HEK293T (cell line): ENCODE results near the gene SNX7.

ENCODE experiments used
- CTCF ChIA-PET: fragments of 350-600 bp; formaldehyde crosslinking; extraction: SDS; loops from one replicate; lab custom pipeline; 2021; ENCODE audit warnings: antibody characterized with exemption, inconsistent platforms; lab: Yijun Ruan, JAX
- POLR2A ChIA-PET: fragments of 350-600 bp; formaldehyde crosslinking; extraction: SDS; loops from one replicate; lab custom pipeline; 2020; ENCODE audit warnings: antibody characterized with exemption, inconsistent platforms; lab: Yijun Ruan, JAX
- DNase-seq: peaks from one replicate; pipeline ENCODE4 v3.0.0; 2012; ENCODE audit warnings: mixed read lengths; ENCODE audit errors: extremely low spot score
- ARNT ChIP-seq: fragments of 450-650 bp; IDR thresholded peaks from 2 replicates; pipeline ENCODE4 v1.6.1; 2017; ENCODE audit warnings: mild to moderate bottlenecking
- BHLHE40 ChIP-seq: fragments of 450-650 bp; IDR thresholded peaks from 2 replicates; pipeline ENCODE4 v1.6.1; 2016; ENCODE audit warnings: mild to moderate bottlenecking, moderate library complexity, borderline replicate concordance
- CTBP1 ChIP-seq: fragments of 450-650 bp; IDR thresholded peaks from 2 replicates; pipeline ENCODE4 v1.6.1; 2016; ENCODE audit warnings: borderline replicate concordance
- ELF4 ChIP-seq: fragments of 450-650 bp; IDR thresholded peaks from 2 replicates; pipeline ENCODE4 v1.6.1; 2017; ENCODE audit warnings: antibody characterized with exemption
- FOXA1 ChIP-seq: fragments of 450-650 bp; IDR thresholded peaks from 2 replicates; pipeline ENCODE4 v1.6.1; 2016; ENCODE audit warnings: mild to moderate bottlenecking
- FOXK2 ChIP-seq: fragments of 450-650 bp; IDR thresholded peaks from 2 replicates; pipeline ENCODE4 v1.6.1; 2016; ENCODE audit warnings: mild to moderate bottlenecking
- FOXM1 ChIP-seq: fragments of 450-650 bp; IDR thresholded peaks from 2 replicates; pipeline ENCODE4 v1.6.1; 2017; ENCODE audit warnings: mild to moderate bottlenecking, borderline replicate concordance
- HDGF ChIP-seq: fragments of 450-650 bp; IDR thresholded peaks from 2 replicates; pipeline ENCODE4 v1.6.1; 2017; ENCODE audit warnings: antibody characterized with exemption, borderline replicate concordance
- L3MBTL2 ChIP-seq: fragments of 450-650 bp; conservative IDR thresholded peaks from 2 replicates; pipeline ENCODE4 v1.6.1; 2016; ENCODE audit warnings: mild to moderate bottlenecking
- LEF1 ChIP-seq: fragments of 450-650 bp; IDR thresholded peaks from 2 replicates; pipeline ENCODE4 v1.6.1; 2017; ENCODE audit warnings: mild to moderate bottlenecking, borderline replicate concordance
- NFRKB ChIP-seq: fragments of 450-650 bp; IDR thresholded peaks from 2 replicates; pipeline ENCODE4 v1.6.1; 2016; ENCODE audit warnings: mild to moderate bottlenecking, moderate library complexity
- SP1 ChIP-seq: fragments of 450-650 bp; IDR thresholded peaks from 2 replicates; pipeline ENCODE4 v1.6.1; 2017
- SUZ12 ChIP-seq: fragments of 450-650 bp; IDR thresholded peaks from 2 replicates; pipeline ENCODE4 v1.6.1; 2016; ENCODE audit warnings: mild to moderate bottlenecking
- TARDBP ChIP-seq: fragments of 450-650 bp; IDR thresholded peaks from 2 replicates; pipeline ENCODE4 v1.6.1; 2016
- ZNF384 ChIP-seq: fragments of 450-650 bp; IDR thresholded peaks from 2 replicates; pipeline ENCODE4 v1.6.1; 2016
- TF ChIP-seq, protein P1 (sequence below): fragments of 450-650 bp; IDR thresholded peaks from 2 replicates; pipeline ENCODE4 v1.6.1; 2016

The SNX7 gene

DNA sequence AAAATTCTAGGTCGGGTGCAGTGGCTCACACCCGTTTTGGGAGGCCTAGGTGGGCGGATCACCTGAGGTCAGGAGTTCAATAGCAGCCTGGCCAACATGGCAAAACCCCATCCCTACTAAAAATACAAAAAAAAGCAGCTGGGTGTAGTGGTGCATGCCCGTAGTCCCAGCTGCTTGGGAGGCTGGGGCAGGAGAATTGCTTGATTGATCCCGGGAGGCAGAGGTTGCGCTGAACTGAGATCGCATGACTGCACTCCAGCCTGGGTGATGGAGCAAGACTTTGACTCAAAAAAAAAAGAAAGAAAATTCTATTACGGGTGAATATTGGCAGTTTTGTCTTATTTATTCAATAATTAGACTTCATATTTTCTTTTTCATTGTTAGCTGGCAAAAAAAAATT is 62.1 kb downstream of the SNX7 start:
- ChIA-PET POLR2A (no interaction called here), CTCF (no interaction called here)
- TF ChIP-seq NFRKB (no peak), ARNT (no peak), L3MBTL2 (no peak), ZNF384 (no peak), TARDBP (no peak), CTBP1 (no peak), BHLHE40 (no peak), SP1 (no peak)
- no peak for DNase-seq

DNA sequence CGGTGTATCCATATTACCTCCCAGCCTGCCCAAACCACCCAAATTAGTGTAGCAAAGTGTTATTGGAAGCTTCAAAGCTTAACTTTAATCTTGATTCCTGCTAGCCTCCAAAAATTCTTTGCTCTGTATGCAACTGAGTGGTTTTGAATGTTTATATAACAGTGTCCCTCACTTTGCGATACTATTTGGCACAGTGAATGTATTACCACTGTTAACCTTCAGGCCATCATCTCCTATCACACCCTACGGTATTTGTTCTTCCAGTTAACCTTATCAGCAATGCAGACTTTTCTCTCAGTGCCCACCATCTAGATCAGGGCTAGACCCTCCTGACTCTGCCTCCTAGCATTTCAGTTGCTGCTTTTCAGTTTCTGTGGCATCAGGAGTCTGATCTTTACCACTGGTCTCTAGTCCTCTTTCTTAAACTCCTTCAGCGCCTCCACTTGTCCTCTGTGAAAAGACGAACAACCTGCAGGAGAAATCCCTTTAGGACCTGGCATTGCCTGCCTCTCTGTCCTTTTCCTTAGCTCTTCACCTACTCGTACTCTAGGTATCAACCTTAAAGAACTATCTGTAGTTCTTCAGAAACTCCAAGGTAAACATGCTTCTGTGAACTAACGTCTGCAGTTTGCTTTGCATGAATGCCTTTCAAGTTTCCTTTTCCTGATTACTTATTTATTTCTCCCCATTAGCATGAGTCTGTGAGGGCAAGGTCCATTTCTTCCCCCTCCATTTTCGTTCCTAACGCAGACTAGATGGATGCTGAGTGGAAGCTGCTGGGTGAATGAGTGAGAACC is 71.7 kb downstream of the SNX7 start:
- TF ChIP-seq TARDBP (no peak), ELF4 (no peak), CTBP1 (no peak), ARNT (no peak), FOXM1 (no peak), NFRKB (no peak), L3MBTL2 (no peak), HDGF (no peak), SUZ12 (no peak), ZNF384 (no peak), BHLHE40 (no peak), FOXK2 (no peak), SP1 (no peak)
- TF ChIP-seq, protein P1, sequence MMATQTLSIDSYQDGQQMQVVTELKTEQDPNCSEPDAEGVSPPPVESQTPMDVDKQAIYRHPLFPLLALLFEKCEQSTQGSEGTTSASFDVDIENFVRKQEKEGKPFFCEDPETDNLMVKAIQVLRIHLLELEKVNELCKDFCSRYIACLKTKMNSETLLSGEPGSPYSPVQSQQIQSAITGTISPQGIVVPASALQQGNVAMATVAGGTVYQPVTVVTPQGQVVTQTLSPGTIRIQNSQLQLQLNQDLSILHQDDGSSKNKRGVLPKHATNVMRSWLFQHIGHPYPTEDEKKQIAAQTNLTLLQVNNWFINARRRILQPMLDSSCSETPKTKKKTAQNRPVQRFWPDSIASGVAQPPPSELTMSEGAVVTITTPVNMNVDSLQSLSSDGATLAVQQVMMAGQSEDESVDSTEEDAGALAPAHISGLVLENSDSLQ, result no peak

DNA sequence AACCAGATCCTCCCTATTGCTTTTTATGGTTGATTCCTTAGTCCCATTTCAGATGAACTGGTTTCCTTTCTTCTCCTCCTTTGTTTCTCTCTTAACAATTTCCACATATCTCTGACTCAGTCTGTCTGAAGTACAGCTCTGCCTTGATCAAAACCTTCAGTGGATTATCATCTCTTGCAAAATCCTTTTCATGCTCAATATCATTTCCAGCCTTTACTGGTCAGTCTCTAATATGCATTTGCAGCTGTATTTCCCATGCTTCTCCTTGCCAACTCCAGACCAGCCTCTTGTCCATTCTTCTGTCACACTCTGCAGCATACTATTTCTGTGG is 72.2 kb downstream of the SNX7 start:
- no peak for TF ChIP-seq FOXM1
- TF ChIP-seq TARDBP, result no peak
- TF ChIP-seq SP1, result no peak
- no peak for TF ChIP-seq L3MBTL2
- TF ChIP-seq LEF1, result no peak
- no peak for TF ChIP-seq BHLHE40
- no peak for TF ChIP-seq ARNT
- TF ChIP-seq SUZ12, result no peak
- TF ChIP-seq, protein P1, result no peak
- no peak for DNase-seq
- POLR2A ChIA-PET, result no interaction called here
- CTCF ChIA-PET, result no interaction called here

More for the DNA sequence above, 71.7 kb downstream of the SNX7 start:
- POLR2A ChIA-PET, result no interaction called here
- CTCF ChIA-PET, result no interaction called here
- no peak for DNase-seq

DNA sequence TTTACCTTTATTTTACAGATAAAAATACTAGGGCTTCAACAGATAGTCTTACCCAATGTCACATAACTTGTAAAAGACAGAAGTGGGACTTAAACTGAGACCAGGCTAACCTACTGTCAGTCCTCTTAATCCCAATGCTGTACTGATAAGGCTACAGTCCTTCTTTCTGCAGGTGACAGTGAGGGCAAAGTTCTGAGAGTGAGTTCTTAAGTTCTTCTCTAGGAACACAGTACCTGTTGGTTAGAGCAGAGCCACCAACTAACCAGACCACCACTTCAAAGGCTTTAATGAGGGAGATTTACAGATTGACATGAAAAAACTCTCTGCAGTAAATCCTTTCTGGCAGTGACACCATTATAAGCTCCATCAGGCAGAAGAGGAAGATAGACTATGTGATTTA is 74.2 kb downstream of the SNX7 start:
- ChIA-PET POLR2A (no interaction called here), CTCF (no interaction called here)
- no peak for TF ChIP-seq LEF1
- no peak for TF ChIP-seq TARDBP
- TF ChIP-seq NFRKB, result no peak
- no peak for TF ChIP-seq SUZ12
- no peak for TF ChIP-seq ELF4
- TF ChIP-seq HDGF, result no peak
- no peak for TF ChIP-seq SP1
- TF ChIP-seq, protein P1, result no peak
- TF ChIP-seq CTBP1, result no peak
- no peak for TF ChIP-seq FOXA1
- TF ChIP-seq ZNF384, result no peak
- no peak for TF ChIP-seq FOXK2
- TF ChIP-seq BHLHE40, result no peak
- TF ChIP-seq ARNT, result no peak
- no peak for TF ChIP-seq FOXM1
- no peak for DNase-seq

DNA sequence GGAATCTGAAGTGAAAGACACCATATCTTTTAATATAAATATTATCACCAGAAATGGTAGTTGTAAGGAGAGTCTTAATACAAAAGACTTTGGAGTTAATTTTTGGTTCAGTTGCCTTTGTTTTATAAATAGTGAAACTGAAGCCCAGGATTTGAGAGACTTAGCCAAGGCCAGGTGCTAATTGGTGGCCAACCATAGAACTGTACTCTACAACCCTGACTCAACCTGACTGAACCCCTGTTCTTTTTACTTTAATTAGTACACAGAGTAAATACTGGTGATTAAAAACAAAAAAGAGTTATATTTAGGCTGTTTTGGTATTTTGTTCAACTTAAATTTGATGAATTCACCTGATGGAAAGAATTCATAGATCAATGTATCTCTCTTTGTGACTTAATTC is 76.3 kb downstream of the SNX7 start:
- TF ChIP-seq BHLHE40, result no peak
- TF ChIP-seq L3MBTL2, result no peak
- no peak for TF ChIP-seq HDGF
- no peak for TF ChIP-seq ZNF384
- TF ChIP-seq, protein P1, result no peak
- no peak for TF ChIP-seq TARDBP
- TF ChIP-seq FOXA1, result no peak
- no peak for TF ChIP-seq ARNT
- TF ChIP-seq NFRKB, result no peak
- no peak for TF ChIP-seq SUZ12
- no peak for TF ChIP-seq ELF4
- no peak for TF ChIP-seq FOXM1
- no peak for TF ChIP-seq LEF1
- no peak for TF ChIP-seq CTBP1
- TF ChIP-seq SP1, result no peak
- TF ChIP-seq FOXK2, result no peak
- CTCF ChIA-PET, result no interaction called here
- no peak for DNase-seq
- POLR2A ChIA-PET, result no interaction called here
